LHCN-M2 (cell line): ENCODE data around the gene SOCS7. TPM values are rescaled to one million over a fixed set of nuclear protein-coding genes. Genes with fewer than 3 reads are reported as not detected.

Experiments
- total RNA-seq: library from RNA; depleted of rRNA; stranded (reverse); fragments of >200 nt; gene quantifications from 2 replicates; pipeline ENCODE4 v1.2.3, GENCODE V29; 2014; rRNA removed

The SOCS7 gene
- total RNA-seq, 1 experiment from 2014 or later: 9.4 TPM

Other genes with a start within 250 kb of the SOCS7 start
- not detected in 2 replicates for gene TBC1D3E, start 223.9 kb upstream of the SOCS7 start, total RNA-seq
- not detected in 2 replicates for gene TBC1D3, start 159.3 kb upstream of the SOCS7 start, total RNA-seq
- gene MRPL45, start 54.7 kb upstream of the SOCS7 start, total RNA-seq: 34.4 and 40.3 TPM in 2 replicates
- under 0.01 TPM in 1 of 2 replicates, not detected in the other for gene GPR179, start 7.9 kb upstream of the SOCS7 start, total RNA-seq
- 20.8 and 31.7 TPM in 2 replicates for gene ARHGAP23, start 76.6 kb downstream of the SOCS7 start, total RNA-seq